ENCODE results near the gene LRRC9.

GRCh38 chr14:59918824-59919569 is 947 bp upstream of the LRRC9 start:
- peak in 4 of 6 experiments; percentile 22 to 45 (median 34) for TF ChIP-seq CTCF (IDR thresholded peaks at IDR 0.05)
- TF ChIP-seq POLR2A (IDR thresholded peaks at IDR 0.05), result no peak

All from upper lobe of left lung (tissue), 4 donors.